Activated CD8-positive, alpha-beta memory T cell treated with anti-CD3 and anti-CD28 coated beads for 36 hours (primary cell): ENCODE measurements around the gene SORBS1. TPM values are rescaled to one million over a fixed set of nuclear protein-coding genes. Genes with fewer than 3 reads are reported as not detected.

ENCODE experiments used
- CTCF ChIA-PET: fragments of 350-600 bp; sonication (Branson Sonifier 250); formaldehyde crosslinking; loops from one replicate; lab custom pipeline; 2021; ENCODE audit warnings: antibody characterized with exemption; lab: Charles Lee
- POLR2A ChIA-PET: fragments of 350-600 bp; sonication (Branson Sonifier 250); formaldehyde crosslinking; loops from one replicate; lab custom pipeline; 2021; ENCODE audit warnings: antibody characterized with exemption; lab: Charles Lee
- total RNA-seq, 2 experiments: library from RNA; stranded (reverse); gene quantifications; one replicate each; pipeline ENCODE4 v1.2.3, GENCODE V29; 2021

Gene SORBS1
- total RNA-seq, 2 experiments from 2014 or later = 0.95 to 0.96 TPM

DNA sequence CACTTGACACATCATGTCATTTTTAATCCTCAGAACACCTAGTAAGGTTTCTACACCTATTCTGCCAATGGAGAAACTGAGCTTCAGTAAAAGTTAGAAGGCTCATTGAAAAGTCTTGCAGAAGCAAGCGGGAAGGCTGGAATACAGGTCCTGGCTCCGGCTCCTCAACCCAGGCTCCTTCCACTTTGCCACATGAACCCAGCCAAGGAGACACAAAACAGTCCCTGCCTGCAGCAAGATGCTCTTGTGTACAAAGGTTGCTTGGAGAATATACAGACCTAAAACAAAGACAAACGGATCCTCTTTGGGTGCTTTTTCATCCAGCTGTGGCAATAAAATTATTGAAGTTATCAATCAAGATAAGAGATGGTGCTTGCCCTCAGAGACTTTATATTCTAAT, 106.8 kb downstream of the SORBS1 start:
- ChIA-PET CTCF (no interaction called here), POLR2A (no interaction called here)

DNA sequence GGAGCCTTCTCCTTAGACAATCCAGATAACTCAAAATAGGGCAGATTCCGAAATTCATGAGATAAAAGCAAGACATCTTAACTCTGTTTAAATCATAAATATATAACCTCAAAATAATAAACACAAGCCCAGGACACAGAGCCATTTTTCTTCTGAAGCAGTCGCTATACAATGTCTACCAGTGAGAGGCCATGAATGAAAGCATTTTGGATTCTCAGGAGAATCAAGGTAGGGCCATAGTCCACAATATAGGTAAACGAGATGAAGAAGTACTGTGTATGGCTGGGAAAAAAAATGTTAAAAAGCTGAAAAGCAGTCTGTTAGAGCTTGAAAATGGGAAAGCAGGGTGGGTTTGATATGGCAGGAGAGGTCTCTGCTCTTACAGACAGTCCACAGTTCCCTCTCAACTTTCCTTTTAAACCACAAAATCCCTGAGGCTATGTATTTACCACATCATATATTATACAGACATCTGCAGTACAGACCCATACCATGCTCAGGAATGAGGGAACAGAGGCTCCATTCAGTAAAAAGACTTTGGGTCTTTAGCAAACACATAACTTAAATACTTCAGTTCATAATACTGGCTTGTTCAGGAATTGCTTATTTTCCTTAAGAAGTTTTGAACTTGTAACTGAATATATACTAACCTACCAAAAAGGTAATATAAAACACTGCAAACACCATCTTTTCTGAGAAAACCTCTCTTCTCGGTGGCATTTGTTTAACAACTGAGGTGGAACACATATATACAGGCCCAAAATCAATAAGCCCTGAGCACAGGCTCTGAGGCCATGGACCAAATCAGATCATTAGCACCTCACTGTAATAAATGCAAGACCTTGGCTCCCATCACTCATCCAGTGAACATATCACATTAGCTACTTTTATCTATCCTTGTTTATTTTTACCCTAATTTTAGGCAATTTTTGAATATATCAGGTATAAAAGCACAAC, 109.3 kb downstream of the SORBS1 start:
- ChIA-PET CTCF (interaction anchor here (1.0 kb wide), 1 partner anchor 13 kb away, joined by 3 read pairs; no protein-coding TSS in a partner anchor), POLR2A (no interaction called here)

DNA sequence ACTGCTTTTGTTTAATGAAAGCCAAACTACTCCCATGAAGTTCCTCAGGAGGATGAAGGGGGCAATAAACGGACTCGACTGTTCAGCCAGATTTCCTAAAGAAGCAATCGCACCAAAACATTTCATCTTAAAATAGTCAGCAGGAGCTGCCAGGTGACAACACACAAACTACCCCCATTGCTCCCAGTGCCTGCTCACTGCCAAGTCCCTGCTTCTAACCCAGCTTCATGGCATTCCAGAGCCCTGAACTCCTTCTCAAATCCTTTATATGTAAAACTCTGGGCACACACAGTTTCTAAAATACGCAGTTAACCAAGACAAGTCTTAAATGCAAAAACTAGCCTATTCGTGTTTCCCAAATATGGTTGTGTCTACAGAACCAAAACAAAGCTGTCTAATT, 110.0 kb downstream of the SORBS1 start:
- ChIA-PET CTCF (interaction anchor here (1.0 kb wide), 1 partner anchor 12 kb away, joined by 3 read pairs; no protein-coding TSS in a partner anchor), POLR2A (no interaction called here)

DNA sequence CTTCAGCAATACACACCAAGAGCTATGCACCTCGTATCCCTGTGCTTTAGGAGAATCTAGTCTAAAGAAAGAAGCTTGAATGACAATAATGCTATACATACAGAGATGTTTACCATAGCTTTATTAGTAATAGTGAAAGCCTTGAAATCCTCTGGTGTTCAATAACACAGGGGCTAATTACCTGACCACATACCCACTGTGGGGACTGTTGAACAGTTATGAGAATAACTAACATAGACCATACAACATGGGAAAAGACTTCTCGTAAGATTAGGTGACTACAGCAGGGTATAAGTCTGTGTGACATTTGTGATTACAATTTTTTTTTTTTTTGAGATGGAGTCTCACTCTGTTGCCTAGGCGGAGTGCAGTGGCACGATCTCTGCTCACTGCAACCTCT, 111.0 kb downstream of the SORBS1 start:
- ChIA-PET POLR2A (no interaction called here), CTCF (interaction anchor here (0.6 kb wide), 1 partner anchor 148 kb away, joined by 3 read pairs; no protein-coding TSS in a partner anchor)

DNA sequence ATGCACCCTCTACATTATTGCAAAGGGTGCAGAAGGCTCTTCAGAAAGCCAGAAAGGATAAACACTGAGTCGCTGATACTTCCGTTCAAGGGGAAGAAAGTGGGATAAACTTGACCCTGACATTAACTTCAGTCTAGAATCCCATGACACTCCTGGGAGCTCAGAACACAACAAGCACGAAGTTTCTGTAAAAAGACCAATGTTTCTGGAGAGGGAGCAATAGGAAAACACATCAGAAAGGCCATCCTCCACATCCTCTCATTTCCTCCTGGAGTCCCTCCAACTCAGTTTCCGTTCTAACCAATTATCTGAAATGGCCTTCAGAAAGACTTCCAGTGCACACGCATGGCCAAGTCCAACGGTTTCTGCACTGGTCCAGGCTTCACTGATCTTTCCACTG, 113.5 kb downstream of the SORBS1 start:
- CTCF ChIA-PET = interaction anchor here (0.9 to 5.6 kb wide), 2 partner anchors 11 to 18 kb away, joined by 3 to 29 read pairs; no protein-coding TSS in a partner anchor
- POLR2A ChIA-PET = no interaction called here

DNA sequence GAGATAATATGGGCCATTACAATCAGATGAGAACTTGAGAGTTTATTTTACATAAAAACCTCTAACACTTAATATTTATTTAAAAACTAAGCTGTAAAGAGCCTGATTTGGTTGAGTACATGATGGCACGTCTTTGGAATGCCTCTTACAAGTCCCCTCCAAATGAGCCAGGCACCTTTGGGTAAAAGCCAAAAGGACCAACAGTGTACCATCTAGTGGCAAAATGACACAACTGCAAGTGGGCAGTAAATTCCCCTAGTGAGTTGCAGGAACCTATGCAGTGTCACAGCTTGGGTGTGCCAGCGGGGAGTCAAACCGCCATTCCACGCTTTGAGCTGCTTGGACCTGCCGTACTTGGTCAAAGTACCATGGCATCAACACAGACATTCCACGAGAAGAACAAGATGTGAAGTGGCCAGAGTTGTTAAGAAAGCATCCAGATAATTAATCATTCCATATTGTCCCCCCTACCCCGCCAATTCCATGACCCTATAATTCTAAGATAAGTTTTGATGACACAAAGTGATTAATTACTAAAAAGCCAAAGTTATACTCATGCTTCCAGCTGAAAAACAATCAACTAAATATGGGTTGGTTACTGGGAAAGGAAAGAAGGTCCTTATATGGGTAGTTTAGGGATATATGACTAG, 115.2 kb downstream of the SORBS1 start:
- ChIA-PET POLR2A (interaction anchor here (0.6 kb wide), 1 partner anchor 14 kb away, joined by 3 read pairs; no protein-coding TSS in a partner anchor), CTCF (interaction anchor here (1.2 to 5.6 kb wide), 4 partner anchors 13 to 71 kb away, joined by 3 to 29 read pairs (median 6); no protein-coding TSS in a partner anchor)

DNA sequence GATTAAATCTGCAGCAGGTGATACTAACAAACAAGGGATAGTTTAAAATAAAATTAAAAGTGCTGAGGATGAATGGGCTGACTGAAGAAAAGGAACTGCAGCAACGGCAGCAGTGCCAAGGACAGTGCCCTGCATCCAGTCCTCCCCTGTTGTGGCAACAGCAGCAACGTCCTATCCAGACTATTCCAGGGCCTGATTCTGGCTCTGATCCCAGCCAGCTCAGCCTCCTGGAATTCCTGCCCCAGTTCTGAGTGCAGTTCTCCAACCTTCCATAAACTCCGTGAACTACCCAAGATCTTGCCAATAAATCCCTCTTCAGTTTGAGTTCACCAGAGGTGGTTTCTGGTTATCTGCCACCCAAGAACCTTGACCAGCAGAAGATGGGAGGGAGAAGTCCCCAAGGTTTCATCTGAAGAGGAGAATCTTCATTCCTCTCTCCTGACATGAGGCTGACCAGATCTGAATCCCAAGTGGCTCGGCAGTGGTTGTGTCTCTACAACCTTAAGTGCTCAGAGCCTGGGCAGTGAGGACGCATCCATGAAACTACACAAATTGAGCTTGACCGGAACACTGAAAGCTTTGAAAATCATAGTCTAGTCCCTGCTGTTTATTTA, 115.8 kb downstream of the SORBS1 start:
- CTCF ChIA-PET = interaction anchor here (0.6 to 5.6 kb wide), 4 partner anchors 13 to 71 kb away, joined by 3 to 29 read pairs (median 6); no protein-coding TSS in a partner anchor
- POLR2A ChIA-PET = no interaction called here

DNA sequence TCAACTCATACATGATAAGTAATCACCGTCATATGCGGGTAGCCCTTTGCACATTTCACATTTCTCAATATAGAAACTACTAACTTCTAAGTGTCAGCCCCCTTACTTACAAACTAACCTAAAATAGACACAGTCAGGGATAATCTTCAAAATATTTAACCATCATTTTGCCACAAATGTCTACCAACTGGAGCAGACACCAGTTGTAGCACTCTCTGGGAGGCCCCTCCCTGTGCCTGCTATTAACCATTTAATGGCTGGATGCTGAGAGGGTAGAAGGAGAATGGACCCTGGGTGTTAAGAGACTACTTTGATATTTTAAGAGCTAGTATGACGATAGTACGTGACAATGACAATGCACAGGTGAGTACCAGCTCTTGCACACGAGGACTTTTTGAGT, 116.4 kb downstream of the SORBS1 start:
- ChIA-PET CTCF (interaction anchor here (0.6 to 5.6 kb wide), 4 partner anchors 12 to 70 kb away, joined by 3 to 29 read pairs (median 6); no protein-coding TSS in a partner anchor), POLR2A (no interaction called here)

DNA sequence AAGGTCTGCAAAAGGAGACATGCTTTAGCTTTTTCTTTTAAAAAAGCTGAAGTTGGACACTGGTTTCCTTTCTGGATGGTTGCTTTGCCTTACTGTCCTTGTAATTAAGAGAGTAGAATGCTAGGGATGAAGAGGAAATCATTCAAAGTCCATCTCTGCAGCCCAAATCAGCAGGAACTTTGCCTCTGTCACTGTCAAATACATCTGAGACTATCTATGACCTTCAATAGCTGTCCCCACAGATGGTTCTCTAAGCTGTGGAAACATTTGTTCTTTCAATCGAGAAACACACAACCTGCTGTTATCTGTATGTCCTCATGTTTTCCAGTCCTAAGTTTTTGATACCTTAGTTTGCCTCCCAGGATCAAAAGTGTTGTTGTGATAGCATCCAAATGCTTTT, 117.5 kb downstream of the SORBS1 start:
- ChIA-PET CTCF (interaction anchor here (0.7 to 5.6 kb wide), 2 partner anchors 14 to 918 kb away, joined by 3 to 29 read pairs; no protein-coding TSS in a partner anchor), POLR2A (no interaction called here)

DNA sequence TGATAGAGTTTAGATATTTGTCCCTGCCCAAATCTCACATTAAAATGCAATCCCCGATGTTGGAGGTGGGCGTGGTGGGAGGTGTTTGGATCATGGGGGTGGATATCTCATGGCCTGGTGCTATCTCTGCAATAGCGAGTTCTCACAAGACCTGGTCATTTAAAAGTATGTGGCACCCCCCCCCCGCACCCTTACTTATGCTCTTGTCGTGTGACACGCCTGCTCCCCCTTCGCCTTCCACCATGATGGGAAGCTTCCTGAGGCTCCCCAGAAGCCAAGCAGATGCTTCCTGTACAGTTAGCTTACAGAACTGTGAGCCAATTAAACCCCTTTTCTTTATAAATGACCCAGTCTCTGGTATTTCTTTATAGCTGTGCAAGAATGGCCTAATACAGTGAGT, 118.8 kb downstream of the SORBS1 start:
- CTCF ChIA-PET = interaction anchor here (1.4 kb wide), 1 partner anchor 12 kb away, joined by 6 read pairs; no protein-coding TSS in a partner anchor
- POLR2A ChIA-PET = no interaction called here

DNA sequence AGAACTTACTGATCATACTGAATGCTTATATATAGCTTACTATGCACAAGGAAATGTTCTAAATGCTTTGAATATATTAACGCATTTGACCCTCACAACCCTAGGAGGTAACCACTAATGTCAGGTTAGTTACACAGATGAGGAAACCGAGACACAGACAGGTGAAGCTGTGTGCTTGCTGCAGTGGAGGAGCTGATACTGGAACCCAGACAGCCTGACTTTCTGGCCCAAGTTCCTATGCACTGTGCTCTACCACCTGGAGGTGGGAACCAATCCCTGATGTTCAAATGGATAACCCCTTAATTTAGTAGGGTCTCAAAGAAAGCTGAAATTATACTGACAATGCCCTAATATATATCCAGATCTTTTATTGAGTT, 119.6 kb downstream of the SORBS1 start:
- ChIA-PET POLR2A (interaction anchor here (0.6 kb wide), 1 partner anchor 149 kb away, joined by 5 read pairs; no protein-coding TSS in a partner anchor), CTCF (interaction anchor here (1.4 kb wide), 1 partner anchor 11 kb away, joined by 6 read pairs; no protein-coding TSS in a partner anchor)

DNA sequence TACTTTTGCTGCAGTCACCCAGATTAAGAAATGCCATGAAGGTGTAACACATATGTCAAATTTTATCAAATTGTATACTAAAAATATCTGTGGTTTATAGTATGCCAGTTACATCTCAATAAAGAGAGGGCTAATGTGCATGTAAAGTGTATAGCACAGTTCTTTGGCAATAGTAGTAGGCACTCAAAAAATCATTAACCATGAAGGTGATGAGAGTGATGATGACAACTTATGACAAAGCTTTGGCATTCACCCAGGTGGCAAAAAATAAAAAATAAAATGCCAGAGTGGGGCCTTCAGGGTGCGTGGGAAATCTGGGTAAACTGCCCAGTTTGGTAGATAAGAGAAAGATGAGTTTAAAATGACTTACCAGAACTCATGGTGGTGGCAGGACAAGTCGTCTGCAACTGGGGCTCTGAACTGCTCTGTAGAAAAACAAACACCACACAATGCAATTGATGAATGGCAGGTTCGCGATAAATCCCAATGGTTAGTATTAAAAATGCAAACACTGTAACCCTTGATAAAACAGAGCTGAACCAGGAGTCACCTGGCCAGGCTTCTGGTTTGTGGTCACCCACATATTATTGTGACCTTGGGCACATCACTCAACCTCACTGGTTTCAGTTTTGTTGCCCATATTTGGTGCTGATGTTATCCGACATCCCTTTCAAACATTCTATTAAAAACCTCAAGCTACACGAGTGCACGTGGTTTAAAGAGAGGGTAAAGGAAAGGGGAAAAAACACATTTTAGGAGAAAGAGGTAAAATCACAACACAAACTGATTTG, 120.2 kb downstream of the SORBS1 start:
- POLR2A ChIA-PET = interaction anchor here (0.6 kb wide), 1 partner anchor 149 kb away, joined by 5 read pairs; no protein-coding TSS in a partner anchor
- CTCF ChIA-PET = interaction anchor here (1.4 kb wide), 1 partner anchor 10 kb away, joined by 6 read pairs; no protein-coding TSS in a partner anchor

DNA sequence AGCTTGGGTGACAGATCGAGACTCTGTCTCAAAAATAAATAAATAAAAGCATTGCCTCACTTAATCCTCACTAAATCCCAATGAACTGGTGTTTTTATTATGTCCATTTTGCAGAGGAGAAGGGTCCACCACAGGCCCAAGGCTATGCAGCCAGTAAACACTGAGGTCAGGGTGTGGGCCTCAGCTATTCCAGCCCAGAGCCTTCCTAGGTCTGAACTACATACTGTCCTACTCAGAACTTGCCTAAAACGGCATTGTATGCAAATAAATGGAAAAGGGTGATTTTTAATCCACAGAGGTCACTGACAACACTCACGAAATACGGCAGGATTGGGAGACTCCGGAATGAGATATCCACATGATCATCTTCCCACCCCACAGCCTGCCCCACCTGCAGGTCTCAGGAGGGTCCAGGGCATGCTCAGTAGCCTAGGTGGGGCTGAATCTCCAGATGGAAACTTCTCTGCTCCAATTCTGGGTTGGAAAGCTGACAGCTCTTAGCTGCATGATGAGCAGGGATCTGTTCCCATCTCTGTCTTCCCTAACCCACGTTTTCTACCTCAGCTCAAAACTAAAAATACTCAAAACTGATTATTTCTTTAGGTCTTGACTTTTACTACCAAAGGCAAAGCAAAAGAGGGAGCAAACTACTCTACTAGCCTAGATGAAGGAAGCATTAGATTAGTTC, 121.0 kb downstream of the SORBS1 start:
- POLR2A ChIA-PET = no interaction called here
- CTCF ChIA-PET = interaction anchor here (2.5 kb wide), 1 partner anchor 10 kb away, joined by 8 read pairs; no protein-coding TSS in a partner anchor

DNA sequence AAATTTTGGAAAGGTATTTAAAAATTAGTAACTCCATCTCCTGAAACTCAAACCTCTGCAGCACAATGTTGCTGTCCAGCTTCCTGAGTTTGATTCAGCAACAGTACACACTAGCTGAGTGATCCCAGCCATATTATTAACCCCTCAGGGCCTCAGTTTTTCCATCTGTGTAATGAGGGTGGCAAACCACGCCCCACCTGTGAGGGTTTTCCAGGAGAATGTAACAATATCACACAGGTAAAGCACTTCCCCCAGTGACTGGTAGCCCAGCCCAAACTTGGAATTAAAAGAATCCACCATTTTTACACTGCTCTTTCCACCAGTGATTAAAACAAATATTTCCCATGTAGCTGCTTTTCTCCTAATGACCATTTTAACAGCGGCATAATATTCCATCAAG, 122.4 kb downstream of the SORBS1 start:
- CTCF ChIA-PET = interaction anchor here (0.9 to 2.5 kb wide), 2 partner anchors 8 to 12 kb away, joined by 3 to 8 read pairs; no protein-coding TSS in a partner anchor
- POLR2A ChIA-PET = no interaction called here

DNA sequence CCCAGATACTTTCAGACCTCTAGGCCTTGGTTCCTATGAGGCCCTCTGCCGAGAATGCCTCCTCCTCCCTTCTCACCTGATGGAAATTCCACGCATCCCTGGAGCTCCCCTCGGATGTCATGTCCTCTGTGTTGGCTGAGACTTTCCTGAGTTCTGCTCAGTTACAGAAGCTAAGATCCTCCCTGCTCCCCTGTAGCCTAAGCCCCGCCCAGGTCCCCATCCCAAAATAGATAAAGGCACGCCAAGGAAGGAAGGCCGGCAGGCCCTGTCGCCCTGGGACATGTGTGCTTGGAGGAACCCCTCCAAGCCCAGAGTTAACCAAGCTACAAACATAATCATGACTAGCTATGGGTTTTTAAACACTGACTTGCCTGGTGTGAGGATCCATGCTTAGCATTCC, 123.5 kb downstream of the SORBS1 start:
- ChIA-PET CTCF (no interaction called here), POLR2A (no interaction called here)

DNA sequence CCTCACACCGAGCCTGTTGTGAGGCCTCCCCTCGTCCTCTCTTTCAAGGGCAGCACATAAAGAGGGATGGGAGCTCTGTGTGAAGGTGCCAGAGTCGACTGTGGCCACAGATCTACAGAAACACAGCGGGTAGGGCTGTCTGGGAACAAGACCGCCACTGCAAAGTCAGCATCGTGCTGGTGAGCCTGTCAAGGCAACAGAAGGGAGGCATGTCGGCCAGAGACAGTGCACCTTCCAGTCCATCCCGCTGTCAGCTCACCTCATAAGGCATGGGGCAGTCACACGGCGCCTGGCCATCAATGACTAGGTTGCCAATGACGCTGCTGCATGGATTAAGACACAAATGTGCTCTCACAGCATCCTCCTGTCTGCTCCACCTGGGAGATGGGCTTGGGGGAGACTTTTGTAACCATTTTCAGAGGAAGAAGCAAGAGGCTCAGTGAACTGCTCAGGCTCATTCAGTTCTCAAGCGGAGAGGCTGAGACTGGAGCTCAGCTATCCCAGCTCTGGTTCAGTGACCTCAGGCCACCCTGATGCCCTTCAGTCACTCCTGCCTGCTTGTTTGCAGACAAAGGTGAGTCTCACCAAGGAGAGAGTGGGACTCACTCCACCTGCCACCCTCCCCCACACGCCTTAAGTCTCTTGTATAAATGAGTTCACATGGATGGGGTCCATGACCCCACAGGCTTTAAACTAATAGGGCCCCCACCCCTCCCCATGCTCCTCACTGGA, 125.5 kb downstream of the SORBS1 start:
- ChIA-PET CTCF (interaction anchor here (0.6 kb wide), 1 partner anchor 56 kb away, joined by 5 read pairs; no protein-coding TSS in a partner anchor), POLR2A (no interaction called here)

DNA sequence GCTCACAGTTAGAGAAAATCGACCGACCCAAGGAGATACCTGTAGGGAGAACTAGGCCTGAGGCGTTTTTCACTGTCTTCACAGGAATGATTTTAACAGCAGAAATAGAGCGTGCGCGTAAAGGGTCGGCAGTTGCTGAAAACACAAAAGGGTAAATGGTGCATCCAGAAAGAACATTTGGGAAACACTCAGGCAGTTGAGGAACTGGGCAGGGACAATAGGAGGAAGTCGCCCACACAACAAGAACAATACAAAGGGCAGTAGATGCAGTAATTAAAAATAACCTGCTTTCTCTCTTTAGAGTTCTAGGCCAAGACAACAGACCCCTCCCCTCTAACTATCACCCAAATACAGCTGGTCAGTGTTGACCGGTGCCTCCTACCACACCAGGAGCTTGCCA, 126.6 kb downstream of the SORBS1 start:
- ChIA-PET CTCF (no interaction called here), POLR2A (no interaction called here)
